ENCODE data around the gene CCDC116.
A peak's percentile ranks its signal among the peaks of the same experiment; 100 is the strongest.

Gene CCDC116

GRCh38 chr22:21683401-21683811 is 50.8 kb downstream of the CCDC116 start:
- no peak for TF ChIP-seq Cebpa-rat (IDR thresholded peaks at IDR 0.05)
- no peak overlapping the region for H3K4me3 ChIP-seq
- H4K20me1 ChIP-seq: peaks cover 0 to 81% (median 24%) of the 10 kb centered on the region in 11 experiments; a peak in 15 of 22 replicates
- no peak overlapping the region for H3K9ac ChIP-seq
- peak overlapping the region in 1 of 11 experiments; percentile 12; a peak in 1 of 22 replicates for H3K27ac ChIP-seq
- H3K9me3 ChIP-seq (replicated peaks in 1 of 11): no peaks in the 10 kb centered on the region
- H3K36me3 ChIP-seq: peaks cover 62 to 94% (median 73%) of the 10 kb centered on the region in 11 experiments
- H3K27me3 ChIP-seq: no peaks in the 10 kb centered on the region
- H3K4me2 ChIP-seq: no peak overlapping the region
- peaks cover 25 to 55% (median 47%) of the 10 kb centered on the region in 10 experiments for H3K4me1 ChIP-seq

- H3K4me2 ChIP-seq: no peak overlapping the region
- H3K27me3 ChIP-seq: no peaks in the 10 kb centered on the region
- H3K27ac ChIP-seq: no peak overlapping the region
- no peak for TF ChIP-seq Cebpa-rat (IDR thresholded peaks at IDR 0.05)
- H3K4me1 ChIP-seq: peaks cover 37 to 67% (median 60%) of the 10 kb centered on the region in 10 experiments
- H3K9ac ChIP-seq: no peak overlapping the region
- H4K20me1 ChIP-seq: peaks cover 0 to 88% (median 32%) of the 10 kb centered on the region in 11 experiments; a peak in 15 of 22 replicates
- peaks cover 62 to 86% (median 70%) of the 10 kb centered on the region in 11 experiments for H3K36me3 ChIP-seq
- no peaks in the 10 kb centered on the region for H3K9me3 ChIP-seq (replicated peaks in 1 of 11)
- H3K4me3 ChIP-seq: no peak overlapping the region
Observed at GRCh38 chr22:21684492-21685163, 52.1 kb downstream of the CCDC116 start.

GRCh38 chr22:21685164-21685513 is 52.6 kb downstream of the CCDC116 start:
- Histone ChIP-seq H3K9ac (no peak overlapping the region), H3K4me3 (no peak overlapping the region), H3K4me1 (peaks cover 42 to 71% (median 63%) of the 10 kb centered on the region in 10 experiments), H3K27me3 (no peaks in the 10 kb centered on the region), H3K4me2 (no peak overlapping the region), H3K9me3 (replicated peaks in 1 of 11) (no peaks in the 10 kb centered on the region), H4K20me1 (peaks cover 0 to 87% (median 36%) of the 10 kb centered on the region in 11 experiments; a peak in 15 of 22 replicates), H3K27ac (no peak overlapping the region), H3K36me3 (peaks cover 62 to 83% (median 70%) of the 10 kb centered on the region in 11 experiments)
- TF ChIP-seq Cebpa-rat (IDR thresholded peaks at IDR 0.05): no peak

GRCh38 chr22:21686193-21686608 is 53.6 kb downstream of the CCDC116 start:
- peaks cover 0 to 80% (median 32%) of the 10 kb centered on the region in 11 experiments; a peak in 15 of 22 replicates for H4K20me1 ChIP-seq
- H3K9ac ChIP-seq: no peak overlapping the region
- H3K4me1 ChIP-seq: peaks cover 52 to 75% (median 67%) of the 10 kb centered on the region in 10 experiments
- H3K4me3 ChIP-seq: no peak overlapping the region
- no peaks in the 10 kb centered on the region for H3K27me3 ChIP-seq
- no peak for TF ChIP-seq Cebpa-rat (IDR thresholded peaks at IDR 0.05)
- no peaks in the 10 kb centered on the region for H3K9me3 ChIP-seq (replicated peaks in 1 of 11)
- peak overlapping the region in 1 of 11 experiments; percentile 7; a peak in 2 of 22 replicates for H3K27ac ChIP-seq
- peaks cover 59 to 77% (median 66%) of the 10 kb centered on the region in 11 experiments for H3K36me3 ChIP-seq
- H3K4me2 ChIP-seq: 0 out of 22 replicates have a peak overlapping the region, but pooled peaks of 1 of the 11 experiments have one; percentile 88
